ENCODE results near the gene ICAM5.

Gene ICAM5

GRCh38 chr19:10343495-10343894 is 53.7 kb downstream of the ICAM5 start:
- H3K9ac ChIP-seq (ENCODE audit: low read length) = no peak overlapping the region
- H3K4me3 ChIP-seq (ENCODE audit: low read depth in 1 of 2, low read length in 2 of 2) = no peak overlapping the region
- no peaks in the 10 kb centered on the region for H3K9me3 ChIP-seq (ENCODE audit: low read length)
- no peaks in the 10 kb centered on the region for H3K4me1 ChIP-seq (ENCODE audit: insufficient read depth, low read length)
- no peak overlapping the region for H3K27ac ChIP-seq (ENCODE audit: low read depth, low read length)
- H3K27me3 ChIP-seq (ENCODE audit: control insufficient read depth in 1 of 2, insufficient read depth in 2 of 2, low read length in 2 of 2) = no peaks in the 10 kb centered on the region
- H3K36me3 ChIP-seq (ENCODE audit: insufficient read depth, low read length) = no peaks in the 10 kb centered on the region

DNA sequence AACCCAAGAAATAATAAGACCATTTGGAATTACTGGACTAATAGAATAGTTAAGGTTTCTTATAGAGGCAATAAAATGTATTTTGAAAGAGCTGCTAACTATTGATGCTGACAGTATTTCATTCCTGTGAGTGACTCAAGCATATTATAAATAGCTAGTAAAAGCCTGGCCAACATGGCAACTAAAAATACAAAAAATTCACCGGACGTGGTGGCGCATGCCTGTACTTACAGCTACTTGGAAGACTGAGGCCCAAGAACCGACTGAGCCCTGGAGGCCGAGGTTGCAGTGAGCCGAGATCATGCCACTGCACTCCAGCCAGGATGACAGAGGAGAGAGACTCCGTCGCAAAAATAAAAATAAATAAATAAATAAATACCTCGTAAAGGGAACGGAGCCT is 55.0 kb downstream of the ICAM5 start:
- Histone ChIP-seq H3K4me3 (ENCODE audit: low read depth in 1 of 2, low read length in 2 of 2) (no peak overlapping the region), H3K4me1 (ENCODE audit: insufficient read depth, low read length) (no peaks in the 10 kb centered on the region)

More for the DNA sequence above, 55.0 kb downstream of the ICAM5 start:
- no peaks in the 10 kb centered on the region for H3K9me3 ChIP-seq (ENCODE audit: low read length)
- H3K27ac ChIP-seq (ENCODE audit: low read depth, low read length) = no peak overlapping the region
- H3K36me3 ChIP-seq (ENCODE audit: insufficient read depth, low read length) = no peaks in the 10 kb centered on the region
- no peak overlapping the region for H3K9ac ChIP-seq (ENCODE audit: low read length)
- no peaks in the 10 kb centered on the region for H3K27me3 ChIP-seq (ENCODE audit: control insufficient read depth in 1 of 2, insufficient read depth in 2 of 2, low read length in 2 of 2)

Data from muscle layer of colon (tissue), 2 donors.